ENCODE data around the gene ZEB2. TPM values are rescaled to one million over a fixed set of nuclear protein-coding genes. Genes with fewer than 3 reads are reported as not detected.
A peak's percentile ranks its signal among the peaks of the same experiment; 100 is the strongest.

ZEB2 gene
- total RNA-seq, 1 donor from 2014 or later, result 111 TPM

GRCh38 chr2:144523596-144524117, 3.7 kb upstream of the ZEB2 start:
- no peaks in the 10 kb centered on the region for H3K27me3 Mint-ChIP-seq (ENCODE audit: low read depth)
- no peak for DNase-seq (ENCODE audit: low spot score in 2 of 2, unreplicated experiment in 2 of 2)
- no peaks in the 10 kb centered on the region for H3K9me3 Mint-ChIP-seq
- peaks cover 42% of the 10 kb centered on the region for H3K4me1 Mint-ChIP-seq
- peak overlapping the region; percentile 97 for H3K27ac Mint-ChIP-seq
- H3K4me3 Mint-ChIP-seq, result peak overlapping the region; percentile 77
- H3K36me3 Mint-ChIP-seq, result no peaks in the 10 kb centered on the region
- TF ChIP-seq CTCF (IDR thresholded peaks at IDR 0.05; ENCODE audit: unreplicated experiment), result no peak

- H3K4me3 Mint-ChIP-seq, result peak overlapping the region; percentile 77
- no peaks in the 10 kb centered on the region for H3K27me3 Mint-ChIP-seq (ENCODE audit: low read depth)
- TF ChIP-seq CTCF (IDR thresholded peaks at IDR 0.05; ENCODE audit: unreplicated experiment), result no peak
- no peak for DNase-seq (ENCODE audit: low spot score in 2 of 2, unreplicated experiment in 2 of 2)
- H3K9me3 Mint-ChIP-seq, result no peaks in the 10 kb centered on the region
- peaks cover 42% of the 10 kb centered on the region for H3K4me1 Mint-ChIP-seq
- peak overlapping the region; percentile 97 for H3K27ac Mint-ChIP-seq
- no peaks in the 10 kb centered on the region for H3K36me3 Mint-ChIP-seq
These were observed 3.1 kb upstream of the ZEB2 start for GRCh38 chr2:144522897-144523595.

GRCh38 chr2:144522176-144522896, 2.4 kb upstream of the ZEB2 start:
- no peaks in the 10 kb centered on the region for H3K27me3 Mint-ChIP-seq (ENCODE audit: low read depth)
- TF ChIP-seq CTCF (IDR thresholded peaks at IDR 0.05; ENCODE audit: unreplicated experiment), result no peak
- no peaks in the 10 kb centered on the region for H3K9me3 Mint-ChIP-seq
- peaks cover 42% of the 10 kb centered on the region for H3K4me1 Mint-ChIP-seq
- DNase-seq (ENCODE audit: low spot score in 2 of 2, unreplicated experiment in 2 of 2), result no peak
- peak overlapping the region; percentile 77 for H3K4me3 Mint-ChIP-seq
- no peaks in the 10 kb centered on the region for H3K36me3 Mint-ChIP-seq
- H3K27ac Mint-ChIP-seq, result peak overlapping the region; percentile 97

- Mint-ChIP-seq H3K4me3 (peak overlapping the region; percentile 33), H3K36me3 (peaks cover 2% of the 10 kb centered on the region), H3K27me3 (ENCODE audit: low read depth) (no peaks in the 10 kb centered on the region), H3K9me3 (no peaks in the 10 kb centered on the region), H3K27ac (peak overlapping the region; percentile 81), H3K4me1 (peaks cover 38% of the 10 kb centered on the region)
- no peak for DNase-seq (ENCODE audit: low spot score in 2 of 2, unreplicated experiment in 2 of 2)
- no peak for TF ChIP-seq CTCF (IDR thresholded peaks at IDR 0.05; ENCODE audit: unreplicated experiment)
These were observed 1.8 kb upstream of the ZEB2 start for GRCh38 chr2:144521686-144522085.

GRCh38 chr2:144520756-144521487, 1.0 kb upstream of the ZEB2 start:
- Mint-ChIP-seq H3K4me1 (peaks cover 38% of the 10 kb centered on the region), H3K27me3 (ENCODE audit: low read depth) (no peaks in the 10 kb centered on the region), H3K4me3 (no peak overlapping the region), H3K9me3 (no peaks in the 10 kb centered on the region), H3K27ac (peak overlapping the region; percentile 87), H3K36me3 (peaks cover 2% of the 10 kb centered on the region)
- no peak for DNase-seq (ENCODE audit: low spot score in 2 of 2, unreplicated experiment in 2 of 2)
- no peak for TF ChIP-seq CTCF (IDR thresholded peaks at IDR 0.05; ENCODE audit: unreplicated experiment)
